Measurements from ENCODE around the gene RGS16. TPM values are rescaled to one million over a fixed set of nuclear protein-coding genes. Genes with fewer than 3 reads are reported as not detected.

RGS16 gene
- total RNA-seq, 4 donors from 2014 or later, result 0.41 to 0.98 (median 0.52) TPM; not detected in 1

DNA sequence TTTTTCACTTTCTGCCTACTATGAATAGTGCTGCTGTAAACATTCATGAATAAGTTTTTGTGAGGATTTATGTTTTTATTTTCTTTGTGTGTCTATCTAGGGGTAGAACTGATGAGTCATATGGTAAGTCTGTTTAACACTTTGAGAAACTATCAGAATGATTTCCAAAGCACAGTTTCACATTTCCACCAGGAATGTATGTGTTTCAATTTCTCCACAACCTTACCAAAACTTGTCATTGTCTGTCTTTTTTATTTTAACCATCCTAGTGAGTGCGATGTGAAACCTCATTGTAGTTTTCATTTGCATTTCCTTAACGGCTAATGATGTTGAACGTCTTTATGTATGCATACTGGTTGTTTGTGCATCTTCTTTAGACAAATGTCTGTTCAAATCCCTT lies 38.7 kb downstream of the RGS16 start:
- DNase-seq, result no peak
- Histone ChIP-seq H3K4me1 (no peaks in the 10 kb centered on the region), H3K9me3 (no peaks in the 10 kb centered on the region), H3K4me3 (no peak overlapping the region), H3K27me3 (no peaks in the 10 kb centered on the region), H3K27ac (no peak overlapping the region), H3K36me3 (no peaks in the 10 kb centered on the region)
- no peak for ATAC-seq
- in situ Hi-C loops (cut with MboI; ENCODE audit: low sequenced_read_pairs in 4 of 4), result no loop called here
- no peak for TF ChIP-seq CTCF (IDR thresholded peaks at IDR 0.05 in 4 of 5, conservative IDR thresholded peaks at IDR 0.05 in 1 of 5)
- TF ChIP-seq POLR2A (IDR thresholded peaks at IDR 0.05), result no peak
- intact Hi-C loops (cut with DNase I; ENCODE audit: low total_unique reads), result no loop called here

DNA sequence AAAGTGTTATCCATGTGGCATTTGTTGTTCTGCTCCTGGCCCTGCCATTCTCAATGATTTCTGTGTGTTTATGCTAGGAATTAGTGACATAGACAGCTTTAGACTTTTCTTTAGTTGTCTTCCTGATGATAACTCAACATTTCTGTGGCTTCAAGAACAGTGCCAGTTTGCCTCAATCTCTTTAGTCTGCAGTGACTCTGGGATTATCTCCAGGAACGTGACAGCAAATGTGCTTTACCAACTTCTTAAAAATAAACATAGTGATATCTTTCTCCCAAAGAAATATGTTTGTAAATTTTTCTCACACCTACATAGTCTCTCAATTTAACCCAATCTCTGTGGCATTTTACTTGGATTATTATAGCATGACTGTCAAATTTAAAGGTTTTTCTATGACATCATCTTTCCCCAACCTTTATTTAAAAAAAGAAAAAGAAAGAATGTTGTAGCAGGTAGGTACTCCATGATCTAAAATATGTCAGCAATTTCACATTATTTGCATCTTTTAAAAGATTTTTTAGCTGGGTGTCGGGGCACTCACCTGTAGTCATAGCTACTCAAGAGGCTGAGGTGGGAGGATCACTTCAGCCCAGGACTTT lies 39.7 kb downstream of the RGS16 start:
- intact Hi-C loops (cut with DNase I; ENCODE audit: low total_unique reads) (no loop called here), in situ Hi-C loops (cut with MboI; ENCODE audit: low sequenced_read_pairs in 4 of 4) (no loop called here)
- TF ChIP-seq CTCF (IDR thresholded peaks at IDR 0.05 in 4 of 5, conservative IDR thresholded peaks at IDR 0.05 in 1 of 5) (no peak), POLR2A (IDR thresholded peaks at IDR 0.05) (no peak)
- no peaks in the 10 kb centered on the region for H3K27me3 ChIP-seq
- H3K4me1 ChIP-seq, result no peaks in the 10 kb centered on the region
- no peak overlapping the region for H3K27ac ChIP-seq
- DNase-seq (no peak), ATAC-seq (no peak)
- no peaks in the 10 kb centered on the region for H3K9me3 ChIP-seq
- H3K4me3 ChIP-seq, result no peak overlapping the region
- no peaks in the 10 kb centered on the region for H3K36me3 ChIP-seq

DNA sequence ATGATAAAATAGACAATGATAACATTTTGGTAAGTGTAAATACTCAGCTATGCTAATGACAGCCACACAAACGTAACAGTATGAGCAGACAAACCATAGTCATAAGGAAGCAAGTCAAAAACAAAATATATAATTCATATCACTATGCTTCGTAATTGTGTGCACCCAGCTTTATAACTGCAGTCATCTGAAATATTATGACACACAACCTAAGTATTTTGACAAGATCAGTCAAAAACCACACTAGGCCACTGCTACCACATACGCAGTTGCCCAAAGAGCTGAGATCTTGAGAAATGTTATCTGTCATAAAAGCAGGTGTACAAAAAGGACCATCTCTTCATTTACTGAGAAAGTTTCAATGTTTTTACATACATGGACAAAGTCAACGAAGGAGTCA lies 41.1 kb downstream of the RGS16 start:
- no peaks in the 10 kb centered on the region for H3K36me3 ChIP-seq
- DNase-seq (no peak), ATAC-seq (no peak)
- in situ Hi-C loops (cut with MboI; ENCODE audit: low sequenced_read_pairs in 4 of 4) (no loop called here), intact Hi-C loops (cut with DNase I; ENCODE audit: low total_unique reads) (no loop called here)
- no peak overlapping the region for H3K27ac ChIP-seq
- no peaks in the 10 kb centered on the region for H3K27me3 ChIP-seq
- no peak for TF ChIP-seq POLR2A (IDR thresholded peaks at IDR 0.05)
- TF ChIP-seq CTCF (IDR thresholded peaks at IDR 0.05 in 4 of 5, conservative IDR thresholded peaks at IDR 0.05 in 1 of 5), result no peak
- no peaks in the 10 kb centered on the region for H3K9me3 ChIP-seq
- no peaks in the 10 kb centered on the region for H3K4me1 ChIP-seq
- H3K4me3 ChIP-seq, result no peak overlapping the region

- in situ Hi-C loops (cut with MboI; ENCODE audit: low sequenced_read_pairs in 4 of 4) (no loop called here), intact Hi-C loops (cut with DNase I; ENCODE audit: low total_unique reads) (no loop called here)
- Histone ChIP-seq H3K27ac (no peak overlapping the region), H3K36me3 (no peaks in the 10 kb centered on the region), H3K4me1 (no peaks in the 10 kb centered on the region), H3K27me3 (no peaks in the 10 kb centered on the region), H3K4me3 (no peak overlapping the region), H3K9me3 (no peaks in the 10 kb centered on the region)
- no peak for TF ChIP-seq CTCF (IDR thresholded peaks at IDR 0.05 in 4 of 5, conservative IDR thresholded peaks at IDR 0.05 in 1 of 5)
- TF ChIP-seq POLR2A (IDR thresholded peaks at IDR 0.05), result no peak
- ATAC-seq, result no peak
- DNase-seq, result no peak
Observed at GRCh38 chr1:182561456-182561855, 42.7 kb downstream of the RGS16 start.

DNA sequence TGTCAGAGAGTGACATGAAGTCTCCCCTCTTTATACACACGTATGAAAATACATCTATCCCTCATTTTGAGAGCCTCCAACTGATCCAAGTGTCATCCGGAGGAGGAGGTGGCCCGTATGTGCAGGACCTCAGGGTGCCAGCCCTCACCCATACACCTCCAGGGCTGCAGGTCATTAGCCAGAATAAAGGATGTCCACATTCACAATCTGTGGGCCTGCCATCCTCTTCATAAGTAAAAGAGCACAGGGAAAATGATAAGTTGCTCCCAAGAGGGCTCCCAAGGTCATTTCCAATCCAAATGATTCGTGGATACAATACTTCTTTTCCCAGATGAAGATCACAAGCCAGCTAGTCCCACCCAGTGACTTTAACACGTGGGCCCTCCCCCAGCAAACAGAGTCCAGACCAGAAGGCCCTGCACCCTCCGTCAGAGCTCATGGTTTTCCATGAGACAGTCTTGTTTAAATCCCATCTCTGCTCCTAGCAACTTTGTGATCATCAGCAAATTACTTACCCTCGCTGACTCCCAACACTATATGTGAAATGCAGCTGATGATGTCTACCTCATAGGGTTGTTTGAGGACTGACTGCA lies 43.7 kb downstream of the RGS16 start:
- Histone ChIP-seq H3K27ac (no peak overlapping the region), H3K4me3 (no peak overlapping the region), H3K36me3 (no peaks in the 10 kb centered on the region), H3K4me1 (no peaks in the 10 kb centered on the region), H3K9me3 (no peaks in the 10 kb centered on the region), H3K27me3 (no peaks in the 10 kb centered on the region)
- intact Hi-C loops (cut with DNase I; ENCODE audit: low total_unique reads), result no loop called here
- TF ChIP-seq POLR2A (IDR thresholded peaks at IDR 0.05), result no peak
- no peak for TF ChIP-seq CTCF (IDR thresholded peaks at IDR 0.05 in 4 of 5, conservative IDR thresholded peaks at IDR 0.05 in 1 of 5)
- DNase-seq (no peak), ATAC-seq (no peak)
- in situ Hi-C loops (cut with MboI; ENCODE audit: low sequenced_read_pairs in 4 of 4), result no loop called here

All from gastrocnemius medialis (tissue), 4 donors.